ENCODE measurements around the gene SYN1.

The SYN1 gene

GRCh38 chrX:47634871-47635575, 15.4 kb upstream of the SYN1 start:
- no peak for DNase-seq (ENCODE audit: low read depth in 2 of 2, low spot score in 1 of 2)

- no peak for DNase-seq (ENCODE audit: low read depth in 2 of 2, low spot score in 1 of 2)
Measured at GRCh38 chrX:47633689-47634590, 14.3 kb upstream of the SYN1 start.

- no peak for DNase-seq (ENCODE audit: low read depth in 2 of 2, low spot score in 1 of 2)
Measured at GRCh38 chrX:47632666-47633065, 13.0 kb upstream of the SYN1 start.

GRCh38 chrX:47631676-47632075, 12.0 kb upstream of the SYN1 start:
- no peak for DNase-seq (ENCODE audit: low read depth in 2 of 2, low spot score in 1 of 2)

- DNase-seq (ENCODE audit: low read depth in 2 of 2, low spot score in 1 of 2): no peak
Measured at GRCh38 chrX:47629419-47630200, 10.0 kb upstream of the SYN1 start, which contains the start of gene CFP. TSS of gene CFP (minus strand) at chrX:47629930. CDS start at chrX:47629844, 86 bp downstream.

- no peak for DNase-seq (ENCODE audit: low read depth in 2 of 2, low spot score in 1 of 2)
Measured at GRCh38 chrX:47628982-47629381, 9.3 kb upstream of the SYN1 start.

GRCh38 chrX:47625365-47625764, 5.7 kb upstream of the SYN1 start:
- DNase-seq (ENCODE audit: low read depth in 2 of 2, low spot score in 1 of 2): no peak

- DNase-seq (ENCODE audit: low read depth in 2 of 2, low spot score in 1 of 2): no peak
Measured at GRCh38 chrX:47623540-47624027, 3.9 kb upstream of the SYN1 start.

- DNase-seq (ENCODE audit: low read depth in 2 of 2, low spot score in 1 of 2): no peak
Measured at GRCh38 chrX:47621851-47622250, 2.2 kb upstream of the SYN1 start.

- DNase-seq (ENCODE audit: low read depth in 2 of 2, low spot score in 1 of 2): no peak
Measured at GRCh38 chrX:47620303-47620685, 637 bp upstream of the SYN1 start.

- no peak for DNase-seq (ENCODE audit: low read depth in 2 of 2, low spot score in 1 of 2)
Measured at GRCh38 chrX:47618923-47619485, 653 bp downstream of the SYN1 start.

- DNase-seq (ENCODE audit: low read depth in 2 of 2, low spot score in 1 of 2): no peak
Measured at GRCh38 chrX:47614618-47615017, 5.0 kb downstream of the SYN1 start.

- no peak for DNase-seq (ENCODE audit: low read depth in 2 of 2, low spot score in 1 of 2)
Measured at GRCh38 chrX:47613082-47613481, 6.6 kb downstream of the SYN1 start.

GRCh38 chrX:47612418-47612817, 7.2 kb downstream of the SYN1 start:
- DNase-seq (ENCODE audit: low read depth in 2 of 2, low spot score in 1 of 2): no peak

- DNase-seq (ENCODE audit: low read depth in 2 of 2, low spot score in 1 of 2): no peak
Measured at GRCh38 chrX:47611926-47612325, 7.7 kb downstream of the SYN1 start.

GRCh38 chrX:47611489-47611888, 8.2 kb downstream of the SYN1 start:
- DNase-seq (ENCODE audit: low read depth in 2 of 2, low spot score in 1 of 2): no peak

GRCh38 chrX:47610511-47610910, 9.1 kb downstream of the SYN1 start:
- DNase-seq (ENCODE audit: low read depth in 2 of 2, low spot score in 1 of 2): no peak

GRCh38 chrX:47608130-47608810, 11.4 kb downstream of the SYN1 start:
- DNase-seq (ENCODE audit: low read depth in 2 of 2, low spot score in 1 of 2): no peak

GRCh38 chrX:47607091-47607490, 12.6 kb downstream of the SYN1 start:
- DNase-seq (ENCODE audit: low read depth in 2 of 2, low spot score in 1 of 2): no peak

GRCh38 chrX:47605024-47605423, 14.6 kb downstream of the SYN1 start:
- DNase-seq (ENCODE audit: low read depth in 2 of 2, low spot score in 1 of 2): no peak

Data from stimulated activated CD8-positive, alpha-beta memory T cell treated with anti-CD3 and anti-CD28 coated beads, Interleukin-4, amount 100 ng/mL, for 1 hour (primary cell).